HepG2 (cell line): ENCODE results near the gene AGAP1. TPM values are rescaled to one million over a fixed set of nuclear protein-coding genes. Genes with fewer than 3 reads are reported as not detected.

Experiments
- ATAC-seq: fragments of 200-7000 bp; cut with Tn5 transposase; 3 replicates; pipeline ENCODE4 v1.9.1; 2020; ENCODE audit warnings: mild to moderate bottlenecking, moderate library complexity
- BruUV-seq: library from RNA; stranded (reverse); fragments of 400-500 nt; replicated peaks from 2 replicates; lab custom pipeline; 2021; lab: Mats Ljungman, UMichigan
- CTCF ChIA-PET: fragments of 300-600 bp; formaldehyde crosslinking; extraction: SDS; loops from one replicate; lab custom pipeline; 2021; ENCODE audit warnings: low total read pairs, inconsistent platforms, low intra/inter-chr PET ratio; lab: Yijun Ruan, JAX
- POLR2A ChIA-PET: fragments of 350-600 bp; sonication (Branson Sonifier 250); formaldehyde crosslinking; loops from one replicate; lab custom pipeline; 2020; ENCODE audit warnings: antibody characterized with exemption, inconsistent platforms; lab: Yijun Ruan, JAX
- DNase-seq: peaks from one replicate; pipeline ENCODE4 v3.0.0-alpha.2; 2015; ENCODE audit warnings: low spot score
- FAIRE-seq: peaks from 3 replicates; lab custom pipeline; 2011; peaks lifted over from hg19 to GRCh38; lab: Jason Lieb, UNC
- H2AFZ ChIP-seq: one replicate; pipeline ENCODE4 v1.6.1; 2011; ENCODE audit warnings: low read length, inconsistent platforms
- H3K27ac ChIP-seq: fragments of 300-600 bp; 3 replicates; pipeline ENCODE4 v1.8.0; 2011; ENCODE audit warnings: mixed run types, mild to moderate bottlenecking, mixed read lengths, low read length, inconsistent platforms; ENCODE audit not compliant: insufficient read depth; ENCODE audit errors: extremely low read length
- H3K27me3 ChIP-seq, 2 experiments: fragments of 200-600 bp in 1 of 2; 2 replicates in 1 of 2; 3 replicates in 1 of 2; pipeline versions ENCODE4 v1.6.0 to v1.8.0; 2011; ENCODE audit warnings: low read length in 2 of 2, mild to moderate bottlenecking in 2 of 2, moderate library complexity in 2 of 2, inconsistent platforms in 1 of 2; ENCODE audit not compliant: insufficient read depth in 2 of 2, control insufficient read depth in 1 of 2
- H3K36me3 ChIP-seq, 2 experiments: fragments of 200-600 bp in 1 of 2; replicated peaks in 1 of 2; 2 replicates in 1 of 2; 3 replicates in 1 of 2; pipeline versions ENCODE4 v1.5.1 to v1.8.0; 2011; ENCODE audit warnings: low read length in 2 of 2, inconsistent platforms in 1 of 2; ENCODE audit not compliant: insufficient read depth in 2 of 2, control insufficient read depth in 1 of 2
- H3K4me1 ChIP-seq: 2 replicates; pipeline ENCODE4 v1.5.1; 2012; ENCODE audit warnings: low read length, inconsistent platforms; ENCODE audit not compliant: insufficient read depth
- H3K4me2 ChIP-seq: 2 replicates; pipeline ENCODE4 v1.6.0; 2011; ENCODE audit warnings: low read depth, low read length, inconsistent platforms
- H3K4me3 ChIP-seq, 3 experiments: fragments of 200-600 bp in 1 of 3; sonication (generic), shearing (Covaris generic) in 1 of 3; replicated peaks in 1 of 3; 2 replicates each; pipeline ENCODE4 v1.5.1; 2011 to 2016; ENCODE audit warnings: low read length in 3 of 3, inconsistent platforms in 2 of 3, low read depth in 2 of 3, mild to moderate bottlenecking in 2 of 3, control low read depth in 1 of 3, mixed read lengths in 1 of 3; ENCODE audit not compliant: insufficient read depth in 1 of 3
- H3K79me2 ChIP-seq: one replicate; pipeline ENCODE4 v1.6.1; 2011; ENCODE audit warnings: low read length, inconsistent platforms; ENCODE audit not compliant: insufficient read depth
- H3K9ac ChIP-seq: 2 replicates; pipeline ENCODE4 v1.6.0; 2011; ENCODE audit warnings: mild to moderate bottlenecking, low read depth, low read length, inconsistent platforms; ENCODE audit not compliant: insufficient read depth
- H3K9me3 ChIP-seq: 2 replicates; pipeline ENCODE4 v1.5.1; 2012; ENCODE audit warnings: mild to moderate bottlenecking, low read length
- H4K20me1 ChIP-seq: 2 replicates; pipeline ENCODE4 v1.6.0; 2011; ENCODE audit warnings: inconsistent platforms, mild to moderate bottlenecking, low read length, moderate library complexity; ENCODE audit not compliant: insufficient read depth
- BCL6 ChIP-seq: IDR thresholded peaks from 2 replicates; pipeline ENCODE4 v1.6.1; 2016; ENCODE audit warnings: missing genetic modification reagents, missing compliant biosample characterization
- MYNN ChIP-seq: sonication (generic); formaldehyde crosslinking; IDR thresholded peaks from 2 replicates; pipeline ENCODE4 v1.4.0; 2020; ENCODE audit warnings: mild to moderate bottlenecking, low read depth, missing genetic modification reagents
- NFYC ChIP-seq: IDR thresholded peaks from 2 replicates; pipeline ENCODE4 v1.6.1; 2016; ENCODE audit warnings: missing genetic modification reagents, missing compliant biosample characterization
- POLR2G ChIP-seq: fragments of 200-400 bp; formaldehyde crosslinking; IDR thresholded peaks from 2 replicates; pipeline ENCODE4 v1.6.1; 2018; ENCODE audit warnings: mild to moderate bottlenecking, low read depth, low read length, moderate library complexity
- SIN3B ChIP-seq: fragments of 150-350 bp; IDR thresholded peaks from 2 replicates; pipeline ENCODE4 v1.6.1; 2014; ENCODE audit warnings: low read length
- ZBTB7A ChIP-seq: sonication (generic); formaldehyde crosslinking; IDR thresholded peaks from 2 replicates; pipeline ENCODE4 v1.8.0; 2022; ENCODE audit warnings: mild to moderate bottlenecking, missing genetic modification reagents
- ZFP37 ChIP-seq: sonication (generic); formaldehyde crosslinking; IDR thresholded peaks from 2 replicates; pipeline ENCODE4 v1.4.0; 2020; ENCODE audit warnings: missing genetic modification reagents, borderline replicate concordance
- ZNF501 ChIP-seq: sonication (generic); formaldehyde crosslinking; IDR thresholded peaks from 2 replicates; pipeline ENCODE4 v1.5.1; 2020; ENCODE audit warnings: mild to moderate bottlenecking, moderate library complexity, missing genetic modification reagents
- ZNF549 ChIP-seq: sonication (generic); formaldehyde crosslinking; IDR thresholded peaks from 2 replicates; pipeline ENCODE4 v1.5.0; 2020; ENCODE audit warnings: missing genetic modification reagents
- ZNF616 ChIP-seq: sonication (generic); formaldehyde crosslinking; IDR thresholded peaks from 2 replicates; pipeline ENCODE4 v1.5.0; 2020; ENCODE audit warnings: low read depth, mild to moderate bottlenecking, missing genetic modification reagents
- ZNF674 ChIP-seq: sonication (generic); formaldehyde crosslinking; IDR thresholded peaks from 2 replicates; pipeline ENCODE4 v1.5.0; 2020; ENCODE audit warnings: low read depth, mild to moderate bottlenecking, missing genetic modification reagents
- ZNF773 ChIP-seq: sonication (generic); formaldehyde crosslinking; IDR thresholded peaks from 2 replicates; pipeline ENCODE4 v1.4.0; 2020; ENCODE audit warnings: missing genetic modification reagents, borderline replicate concordance
- ZSCAN25 ChIP-seq: sonication (generic); formaldehyde crosslinking; IDR thresholded peaks from 2 replicates; pipeline ENCODE4 v1.8.0; 2022; ENCODE audit warnings: mild to moderate bottlenecking, missing genetic modification reagents
- WGBS: methylation state at CpG from one replicate; pipeline ENCODE4 v1.1.6; 2017; ENCODE audit warnings: low lambda C conversion rate; 5-methylcytosine and 5-hydroxymethylcytosine counted together
- in situ Hi-C: cut with HindIII; loops from 2 replicates; pipeline ENCODE4 v1.10.0; 2017; ENCODE audit warnings: low pct_unique_long_range_greater_than_20kb; ENCODE audit not compliant: extremely low pct_ligation_motif_present
- intact Hi-C: fragments of 100-400 bp; cut with micrococcal nuclease; formaldehyde crosslinking; loops from one replicate; pipeline ENCODE4 v1.10.0; 2022; ENCODE audit not compliant: unreplicated experiment
- polyA plus RNA-seq, 8 experiments: library from polyadenylated mRNA; depleted of rRNA in 3 of 8; stranded (reverse) in 7 of 8; unstranded in 1 of 8; fragments of >200 nt; fragmentation: Illumina TruSeq in 4 of 8; extraction: Trizol in 4 of 8; gene quantifications; 2 replicates each; pipeline versions ENCODE4 v1.2.1 to v1.2.3, GENCODE V29; 2011 to 2016; ENCODE audit warnings: low read depth in 4 of 8, missing spikeins in 1 of 8, mixed read lengths in 1 of 8; ENCODE audit not compliant: insufficient read depth in 1 of 8
- total RNA-seq, 5 experiments: library from RNA; depleted of rRNA; stranded (reverse); fragments of >200 nt; fragmentation: Illumina TruSeq; extraction: Trizol; gene quantifications; 2 replicates each; pipeline ENCODE4 v1.2.3, GENCODE V29; 2016; ENCODE audit warnings: low read depth in 1 of 5
- TF ChIP-seq, protein P1 (sequence below): sonication (generic); formaldehyde crosslinking; conservative IDR thresholded peaks from 2 replicates; pipeline ENCODE4 v1.4.0; 2020; ENCODE audit warnings: missing genetic modification reagents
- TF ChIP-seq, protein P2 (sequence below): sonication (generic); formaldehyde crosslinking; IDR thresholded peaks from 2 replicates; pipeline ENCODE4 v1.5.0; 2020; ENCODE audit warnings: missing genetic modification reagents, mild to moderate bottlenecking, borderline replicate concordance
- TF ChIP-seq, protein P3 (sequence below): sonication (generic); formaldehyde crosslinking; IDR thresholded peaks from 2 replicates; pipeline ENCODE4 v1.5.0; 2020; ENCODE audit warnings: mild to moderate bottlenecking, missing genetic modification reagents

Gene AGAP1
- total and polyA plus RNA-seq, 2 of the 13 experiments (the other 11 are each of a cell fraction or from before 2014, with no cell fraction given), result 21.2 to 32.7 TPM

DNA sequence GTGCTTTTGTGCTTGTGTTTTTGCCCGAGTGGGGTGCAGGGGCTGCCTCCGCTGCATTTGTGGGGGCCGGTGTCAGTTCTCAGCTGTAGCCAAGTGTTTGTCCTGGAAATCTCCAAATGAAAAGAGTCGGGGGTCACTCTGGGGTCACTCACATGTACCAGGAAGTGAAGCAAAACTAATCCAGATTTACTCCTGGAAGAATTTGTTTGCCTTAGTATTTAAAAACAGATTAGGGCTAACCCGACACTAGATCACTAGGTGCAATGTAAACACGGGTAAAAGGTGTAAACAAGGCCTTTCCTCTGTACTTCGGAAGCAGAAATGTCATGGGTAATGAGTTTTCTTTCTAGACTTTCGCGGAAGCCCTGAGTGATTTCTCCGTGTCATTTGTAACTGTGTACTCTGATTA is 624.0 kb downstream of the AGAP1 start (continued):
- TF ChIP-seq, protein P1, sequence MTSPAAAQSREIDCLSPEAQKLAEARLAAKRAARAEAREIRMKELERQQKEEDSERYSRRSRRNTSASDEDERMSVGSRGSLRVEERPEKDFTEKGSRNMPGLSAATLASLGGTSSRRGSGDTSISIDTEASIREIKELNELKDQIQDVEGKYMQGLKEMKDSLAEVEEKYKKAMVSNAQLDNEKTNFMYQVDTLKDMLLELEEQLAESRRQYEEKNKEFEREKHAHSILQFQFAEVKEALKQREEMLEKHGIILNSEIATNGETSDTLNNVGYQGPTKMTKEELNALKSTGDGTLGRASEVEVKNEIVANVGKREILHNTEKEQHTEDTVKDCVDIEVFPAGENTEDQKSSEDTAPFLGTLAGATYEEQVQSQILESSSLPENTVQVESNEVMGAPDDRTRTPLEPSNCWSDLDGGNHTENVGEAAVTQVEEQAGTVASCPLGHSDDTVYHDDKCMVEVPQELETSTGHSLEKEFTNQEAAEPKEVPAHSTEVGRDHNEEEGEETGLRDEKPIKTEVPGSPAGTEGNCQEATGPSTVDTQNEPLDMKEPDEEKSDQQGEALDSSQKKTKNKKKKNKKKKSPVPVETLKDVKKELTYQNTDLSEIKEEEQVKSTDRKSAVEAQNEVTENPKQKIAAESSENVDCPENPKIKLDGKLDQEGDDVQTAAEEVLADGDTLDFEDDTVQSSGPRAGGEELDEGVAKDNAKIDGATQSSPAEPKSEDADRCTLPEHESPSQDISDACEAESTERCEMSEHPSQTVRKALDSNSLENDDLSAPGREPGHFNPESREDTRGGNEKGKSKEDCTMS (CRISPR knock-in tag), result no peak

DNA sequence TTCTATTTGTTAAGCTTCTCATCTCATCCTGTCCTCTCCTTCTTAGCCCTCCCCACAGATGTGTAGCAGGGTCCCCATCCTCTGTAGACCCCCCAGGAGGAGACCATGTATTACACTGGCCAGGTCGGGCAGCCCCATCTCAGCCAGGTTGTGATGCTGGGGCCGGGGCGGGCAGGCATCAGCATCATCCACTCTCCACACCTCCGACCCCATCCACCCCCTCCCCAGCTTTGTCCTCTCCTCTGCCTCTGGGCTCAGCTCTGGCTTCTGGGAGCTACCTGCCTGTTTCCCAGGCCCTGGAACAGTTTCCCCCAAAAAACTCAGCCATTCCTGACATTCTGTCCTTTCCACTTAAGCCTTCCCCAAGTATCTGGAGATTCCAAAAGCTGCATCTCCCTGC is 625.2 kb downstream of the AGAP1 start:
- ChIA-PET POLR2A (no interaction called here), CTCF (no interaction called here)
- no TSS peak for BruUV-seq
- Histone ChIP-seq H3K4me2 (no peak overlapping the region), H3K9me3 (no peaks in the 10 kb centered on the region), H3K27ac (no peak overlapping the region), H3K79me2 (no peaks in the 10 kb centered on the region), H3K9ac (no peak overlapping the region), H2AFZ (no peak overlapping the region), H3K36me3 (peaks cover 2 to 12% of the 10 kb centered on the region in 2 experiments; a peak in 2 of 5 replicates), H4K20me1 (peaks cover 54% of the 10 kb centered on the region), H3K4me3 (no peak overlapping the region), H3K4me1 (peaks cover 30% of the 10 kb centered on the region), H3K27me3 (no peaks in the 10 kb centered on the region; a peak in 1 of 5 replicates)
- ATAC-seq (no peak), FAIRE-seq (no peak), DNase-seq (no peak)
- intact Hi-C loops, result loop anchor here (10.0 kb wide), 1 partner anchor 104 kb away; no protein-coding TSS in a partner anchor
- 96% methylated on average over 4 of the region's 4 CpGs for WGBS
- in situ Hi-C loops, result no loop called here
- no peak for TF ChIP-seq SIN3B
- no peak for TF ChIP-seq ZNF773 (CRISPR knock-in tag)
- TF ChIP-seq ZFP37 (CRISPR knock-in tag), result no peak
- no peak for TF ChIP-seq ZBTB7A
- TF ChIP-seq, protein P2, sequence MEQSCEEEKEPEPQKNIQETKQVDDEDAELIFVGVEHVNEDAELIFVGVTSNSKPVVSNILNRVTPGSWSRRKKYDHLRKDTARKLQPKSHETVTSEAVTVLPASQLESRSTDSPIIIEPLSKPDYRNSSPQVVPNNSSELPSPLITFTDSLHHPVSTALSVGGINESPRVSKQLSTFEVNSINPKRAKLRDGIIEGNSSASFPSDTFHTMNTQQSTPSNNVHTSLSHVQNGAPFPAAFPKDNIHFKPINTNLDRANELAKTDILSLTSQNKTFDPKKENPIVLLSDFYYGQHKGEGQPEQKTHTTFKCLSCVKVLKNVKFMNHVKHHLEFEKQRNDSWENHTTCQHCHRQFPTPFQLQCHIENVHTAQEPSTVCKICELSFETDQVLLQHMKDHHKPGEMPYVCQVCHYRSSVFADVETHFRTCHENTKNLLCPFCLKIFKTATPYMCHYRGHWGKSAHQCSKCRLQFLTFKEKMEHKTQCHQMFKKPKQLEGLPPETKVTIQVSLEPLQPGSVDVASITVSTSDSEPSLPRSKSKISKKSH (CRISPR knock-in tag), result no peak
- no peak for TF ChIP-seq NFYC
- no peak for TF ChIP-seq MYNN (CRISPR knock-in tag)
- no peak for TF ChIP-seq BCL6 (CRISPR knock-in tag)
- TF ChIP-seq, protein P3, sequence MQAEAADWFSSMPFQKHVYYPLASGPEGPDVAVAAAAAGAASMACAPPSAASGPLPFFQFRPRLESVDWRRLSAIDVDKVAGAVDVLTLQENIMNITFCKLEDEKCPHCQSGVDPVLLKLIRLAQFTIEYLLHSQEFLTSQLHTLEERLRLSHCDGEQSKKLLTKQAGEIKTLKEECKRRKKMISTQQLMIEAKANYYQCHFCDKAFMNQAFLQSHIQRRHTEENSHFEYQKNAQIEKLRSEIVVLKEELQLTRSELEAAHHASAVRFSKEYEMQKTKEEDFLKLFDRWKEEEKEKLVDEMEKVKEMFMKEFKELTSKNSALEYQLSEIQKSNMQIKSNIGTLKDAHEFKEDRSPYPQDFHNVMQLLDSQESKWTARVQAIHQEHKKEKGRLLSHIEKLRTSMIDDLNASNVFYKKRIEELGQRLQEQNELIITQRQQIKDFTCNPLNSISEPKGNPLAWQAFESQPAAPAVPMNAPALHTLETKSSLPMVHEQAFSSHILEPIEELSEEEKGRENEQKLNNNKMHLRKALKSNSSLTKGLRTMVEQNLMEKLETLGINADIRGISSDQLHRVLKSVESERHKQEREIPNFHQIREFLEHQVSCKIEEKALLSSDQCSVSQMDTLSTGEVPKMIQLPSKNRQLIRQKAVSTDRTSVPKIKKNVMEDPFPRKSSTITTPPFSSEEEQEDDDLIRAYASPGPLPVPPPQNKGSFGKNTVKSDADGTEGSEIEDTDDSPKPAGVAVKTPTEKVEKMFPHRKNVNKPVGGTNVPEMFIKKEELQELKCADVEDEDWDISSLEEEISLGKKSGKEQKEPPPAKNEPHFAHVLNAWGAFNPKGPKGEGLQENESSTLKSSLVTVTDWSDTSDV (CRISPR knock-in tag), result no peak
- TF ChIP-seq ZNF501 (CRISPR knock-in tag), result no peak
- TF ChIP-seq ZNF616 (CRISPR knock-in tag), result no peak
- no peak for TF ChIP-seq POLR2G
- TF ChIP-seq ZSCAN25, result no peak
- no peak for TF ChIP-seq ZNF549 (CRISPR knock-in tag)
- no peak for TF ChIP-seq ZNF674
